Coronary artery (tissue), 2 donors: ENCODE results near the gene DIS3L2.
"Not testable (repeated sequence)": the region's sequence is repeated elsewhere in the genome, so short reads cannot be mapped to it uniquely, and the experiment has no call there.

Experiments
- DNase-seq: peaks from one replicate; pipeline ENCODE4 v3.0.0-alpha.2; 2017; ENCODE audit warnings: low spot score
- H3K27ac ChIP-seq, 2 donors: fragments of 200-600 bp; sonication (generic); one replicate each; pipeline ENCODE4 v1.5.1; 2016 to 2019
- H3K4me3 ChIP-seq: fragments of 200-600 bp; sonication (generic); 2 replicates; pipeline ENCODE4 v1.5.1; 2016; ENCODE audit warnings: mild to moderate bottlenecking, moderate library complexity
- TF ChIP-seq, protein P1 (sequence below): fragments of 200-600 bp; sonication (generic); IDR thresholded peaks from one replicate; pipeline ENCODE4 v1.5.1; 2019; ENCODE audit warnings: antibody characterized with exemption

DIS3L2 gene

DNA sequence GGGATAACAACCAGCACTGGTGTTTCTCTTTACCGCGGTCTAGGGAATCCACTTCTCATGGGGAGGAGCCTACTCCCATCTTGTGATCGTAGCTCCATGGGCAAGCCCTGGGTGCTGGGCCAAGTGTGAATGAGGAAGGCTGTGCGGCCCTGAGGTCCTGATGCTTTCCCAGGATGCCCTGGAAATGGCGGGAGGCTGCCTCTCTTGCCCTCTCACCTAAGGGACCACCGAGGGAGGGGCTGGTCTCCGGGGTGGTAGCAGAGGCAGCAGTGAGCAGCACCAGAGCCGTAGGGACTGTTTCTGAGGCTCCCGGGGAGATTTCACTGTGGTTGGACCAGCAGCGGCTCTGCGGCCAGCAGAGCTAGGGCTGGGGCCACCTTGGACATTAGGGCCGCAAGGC, 19.8 kb upstream of the DIS3L2 start:
- Histone ChIP-seq H3K4me3 (no peak overlapping the region), H3K27ac (no peak overlapping the region)
- DNase-seq, result no peak
- TF ChIP-seq, protein P1, sequence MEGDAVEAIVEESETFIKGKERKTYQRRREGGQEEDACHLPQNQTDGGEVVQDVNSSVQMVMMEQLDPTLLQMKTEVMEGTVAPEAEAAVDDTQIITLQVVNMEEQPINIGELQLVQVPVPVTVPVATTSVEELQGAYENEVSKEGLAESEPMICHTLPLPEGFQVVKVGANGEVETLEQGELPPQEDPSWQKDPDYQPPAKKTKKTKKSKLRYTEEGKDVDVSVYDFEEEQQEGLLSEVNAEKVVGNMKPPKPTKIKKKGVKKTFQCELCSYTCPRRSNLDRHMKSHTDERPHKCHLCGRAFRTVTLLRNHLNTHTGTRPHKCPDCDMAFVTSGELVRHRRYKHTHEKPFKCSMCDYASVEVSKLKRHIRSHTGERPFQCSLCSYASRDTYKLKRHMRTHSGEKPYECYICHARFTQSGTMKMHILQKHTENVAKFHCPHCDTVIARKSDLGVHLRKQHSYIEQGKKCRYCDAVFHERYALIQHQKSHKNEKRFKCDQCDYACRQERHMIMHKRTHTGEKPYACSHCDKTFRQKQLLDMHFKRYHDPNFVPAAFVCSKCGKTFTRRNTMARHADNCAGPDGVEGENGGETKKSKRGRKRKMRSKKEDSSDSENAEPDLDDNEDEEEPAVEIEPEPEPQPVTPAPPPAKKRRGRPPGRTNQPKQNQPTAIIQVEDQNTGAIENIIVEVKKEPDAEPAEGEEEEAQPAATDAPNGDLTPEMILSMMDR, result no peak

DNA sequence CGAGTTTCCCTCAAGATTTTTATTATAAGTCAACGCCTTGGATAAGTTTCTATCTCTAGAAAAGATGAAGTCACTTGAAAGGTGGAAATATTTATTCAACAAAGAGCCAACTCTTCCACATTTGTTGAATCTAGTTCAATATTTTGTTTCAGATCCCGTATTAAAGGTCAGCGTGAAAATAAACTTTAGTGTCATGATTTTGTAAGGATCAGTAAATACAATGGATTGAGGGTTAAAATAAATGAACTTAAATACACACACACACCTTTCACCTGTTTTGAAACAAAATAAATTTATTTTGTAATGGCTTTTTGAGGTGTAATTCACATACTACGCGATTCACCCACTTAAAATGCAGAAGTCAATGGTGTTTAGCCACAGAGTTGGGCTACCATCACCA, 19.3 kb upstream of the DIS3L2 start:
- no peak for DNase-seq
- Histone ChIP-seq H3K27ac (no peak overlapping the region), H3K4me3 (no peak overlapping the region)
- TF ChIP-seq, protein P1, result no peak

DNA sequence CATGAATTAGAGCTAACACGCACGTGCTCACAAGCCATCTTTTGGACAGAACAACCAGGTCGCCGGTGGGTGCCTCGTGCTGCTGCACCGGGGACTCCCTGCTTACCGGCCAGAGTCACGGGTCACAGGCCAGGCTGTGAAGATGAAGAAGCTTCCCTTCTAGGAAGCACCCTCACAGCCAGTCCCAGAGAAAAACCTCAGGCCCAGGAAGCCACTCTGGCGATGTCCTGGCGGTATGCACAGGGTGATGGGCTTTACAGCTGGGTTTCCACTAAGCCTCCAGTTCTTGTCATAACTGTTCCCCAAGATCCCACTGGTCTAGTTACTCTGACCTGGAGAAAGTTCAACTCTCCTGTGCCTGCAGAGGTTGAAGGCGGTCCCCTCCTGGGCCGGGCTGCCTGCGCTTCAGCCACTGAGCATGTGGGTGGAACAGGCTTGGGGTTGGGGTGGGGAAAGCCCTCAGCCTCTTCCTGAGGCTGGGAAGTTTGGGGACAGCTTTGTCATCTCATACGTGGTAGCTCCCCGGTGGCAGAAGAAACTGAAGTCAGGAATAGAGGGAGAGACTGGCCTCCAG, 15.2 kb upstream of the DIS3L2 start:
- TF ChIP-seq, protein P1, result no peak
- Histone ChIP-seq H3K4me3 (no peak overlapping the region), H3K27ac (no peak overlapping the region)
- no peak for DNase-seq

DNA sequence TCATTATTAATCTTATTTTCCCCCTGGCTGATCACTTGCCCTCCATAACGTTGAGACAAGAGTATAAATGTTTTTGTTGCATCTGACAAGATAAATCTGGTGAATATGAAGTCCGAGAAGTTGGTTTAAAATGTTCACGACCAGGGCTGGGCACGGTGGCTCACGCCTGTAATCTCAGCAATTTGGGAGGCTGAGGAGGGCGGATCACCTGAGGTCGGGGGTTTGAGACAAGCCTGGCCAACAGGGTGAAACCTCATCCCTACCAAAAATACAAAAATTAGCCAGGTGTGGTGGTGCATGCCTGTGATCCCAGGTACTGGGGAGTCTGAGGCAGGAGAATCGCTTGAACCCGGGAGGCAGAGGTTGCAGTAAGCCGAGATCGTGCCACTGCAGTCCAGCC, 14.4 kb upstream of the DIS3L2 start:
- H3K4me3 ChIP-seq, H3K27ac ChIP-seq, DNase-seq: not testable (repeated sequence)

DNA sequence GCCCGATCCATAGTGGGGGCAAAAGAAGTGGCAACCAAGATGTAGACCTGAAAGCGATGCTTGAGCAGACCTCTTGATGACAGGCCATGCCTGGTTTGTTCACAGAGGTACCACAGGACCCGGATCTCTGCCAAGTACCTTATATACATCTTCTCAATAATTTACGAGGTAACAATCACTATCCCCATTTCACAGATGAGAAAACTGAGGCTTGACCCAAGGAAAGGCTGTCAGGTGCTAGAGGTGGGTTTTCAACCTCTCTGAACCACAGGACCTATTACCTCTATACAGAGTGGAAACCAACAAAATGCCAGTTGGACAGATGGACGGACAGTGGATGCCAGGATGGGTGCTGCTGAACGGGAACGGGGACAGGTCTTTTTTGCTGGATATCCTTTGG, 13.8 kb upstream of the DIS3L2 start:
- no peak overlapping the region for H3K4me3 ChIP-seq
- no peak for DNase-seq
- TF ChIP-seq, protein P1, result no peak
- no peak overlapping the region for H3K27ac ChIP-seq

DNA sequence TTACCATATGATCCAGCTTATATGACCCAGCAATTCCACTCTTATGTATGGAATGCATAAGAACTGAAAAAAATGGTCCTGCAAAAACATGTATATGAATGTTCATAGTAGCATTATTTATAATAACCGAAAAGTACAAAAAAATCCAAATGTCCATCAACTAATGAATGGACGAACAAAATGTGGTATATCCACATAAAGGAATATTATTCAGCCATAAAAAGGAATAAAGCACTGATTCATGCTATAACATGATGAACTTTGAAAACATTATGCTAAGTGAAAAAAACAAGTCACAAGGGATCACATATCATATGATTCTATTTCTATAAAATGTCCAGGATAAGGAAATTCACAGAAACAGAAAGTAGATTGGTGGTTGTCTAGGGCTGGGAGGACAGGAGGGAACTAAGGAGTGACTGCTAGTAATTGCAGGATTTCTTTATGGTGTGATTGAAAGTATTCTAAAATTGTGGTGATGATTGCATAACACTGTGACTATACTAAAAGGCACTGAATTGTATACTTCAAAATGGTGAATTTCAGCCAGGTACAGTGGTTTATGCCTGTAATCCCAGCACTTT, 10.0 kb upstream of the DIS3L2 start:
- H3K27ac ChIP-seq, result no peak overlapping the region
- no peak overlapping the region for H3K4me3 ChIP-seq
- TF ChIP-seq, protein P1, result no peak
- no peak for DNase-seq

DNA sequence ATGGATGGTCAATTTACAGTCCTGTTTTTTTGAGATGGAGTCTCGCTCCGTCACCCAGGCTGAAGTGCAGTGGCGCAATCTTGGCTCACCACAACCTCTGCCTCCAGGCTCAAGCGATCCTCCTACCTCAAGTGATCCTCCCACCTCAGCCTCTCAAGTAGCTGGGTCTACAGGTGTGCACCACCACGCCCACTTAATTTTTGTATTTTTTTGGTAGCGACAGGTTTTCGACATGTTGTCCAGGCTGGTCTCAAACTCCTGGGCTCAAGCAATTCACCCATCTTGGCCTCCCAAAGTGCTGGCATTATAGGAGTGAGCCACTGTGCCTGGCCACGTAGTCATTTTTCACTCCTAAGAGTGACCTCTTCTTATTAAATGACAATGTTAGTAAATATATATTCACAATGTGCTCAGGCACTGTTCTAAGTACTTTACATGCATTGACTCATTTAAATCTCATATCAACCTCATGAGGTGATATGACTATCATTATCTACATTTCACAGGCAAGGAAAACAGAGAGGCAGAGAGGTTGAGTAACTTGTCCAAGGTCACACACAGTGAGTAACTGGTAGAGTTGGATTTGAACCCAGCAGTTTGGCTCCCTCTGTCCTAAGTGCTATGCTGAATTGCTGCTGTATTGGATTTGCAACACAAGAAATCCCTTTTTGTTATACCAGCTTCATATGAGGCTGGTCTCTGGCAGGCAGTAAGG, 5.6 kb upstream of the DIS3L2 start:
- no peak overlapping the region for H3K27ac ChIP-seq
- DNase-seq, result no peak
- TF ChIP-seq, protein P1, result no peak

More for the DNA sequence above, 5.6 kb upstream of the DIS3L2 start:
- H3K4me3 ChIP-seq, result no peak overlapping the region
